Measurements from ENCODE around the gene GASK1B. TPM values are rescaled to one million over a fixed set of nuclear protein-coding genes. Genes with fewer than 3 reads are reported as not detected.

GASK1B gene
- total RNA-seq, 1 experiment from 2014 or later, result 0.42 TPM

DNA sequence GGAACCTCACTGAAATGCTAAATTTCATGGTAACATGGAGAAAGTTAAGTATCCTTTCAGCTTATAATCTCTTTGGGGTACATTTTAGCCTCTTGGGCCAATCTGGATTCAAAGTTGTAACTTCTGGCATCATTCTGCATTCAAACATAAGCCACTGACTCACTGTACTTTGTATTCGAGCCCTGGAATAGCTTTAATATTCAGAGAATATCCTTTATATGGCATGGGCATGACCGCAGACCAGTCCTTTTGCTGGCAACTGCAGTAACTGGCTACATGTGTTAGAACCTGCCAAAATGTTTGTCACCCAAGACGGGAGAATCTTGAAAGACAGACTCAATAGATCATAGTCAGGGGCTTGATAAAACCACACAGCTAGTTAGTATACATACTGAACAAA is 3.3 kb downstream of the GASK1B start:
- H3K36me3 ChIP-seq (replicated peaks; ENCODE audit: control insufficient read depth, insufficient read depth, low read length), result no peaks in the 10 kb centered on the region
- H3K4me3 ChIP-seq (ENCODE audit: insufficient read depth, low read depth, low read length), result no peak overlapping the region
- DNase-seq, result no peak
- H3K27me3 ChIP-seq (ENCODE audit: control insufficient read depth, insufficient read depth, low read length), result no peaks in the 10 kb centered on the region

DNA sequence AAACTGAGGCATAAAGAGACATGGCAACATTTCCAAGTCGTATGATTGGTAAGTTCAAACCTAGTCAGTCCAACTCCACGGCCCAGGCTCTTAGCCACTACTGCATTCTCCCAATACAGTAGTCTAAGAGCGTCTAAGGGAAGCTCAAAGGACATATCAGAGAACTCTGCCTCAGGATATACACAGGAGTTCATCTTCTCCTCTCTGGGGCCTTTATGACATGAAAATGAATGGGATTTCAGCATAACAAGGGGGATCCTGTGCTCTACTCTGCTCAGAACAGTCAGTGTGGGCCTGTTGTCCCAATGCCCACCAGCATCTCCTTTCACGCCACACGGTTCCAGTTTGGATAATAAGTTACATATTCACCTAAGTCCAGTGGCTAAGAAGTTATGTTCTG is 4.2 kb downstream of the GASK1B start:
- Histone ChIP-seq H3K27me3 (ENCODE audit: control insufficient read depth, insufficient read depth, low read length) (no peaks in the 10 kb centered on the region), H3K4me3 (ENCODE audit: insufficient read depth, low read depth, low read length) (no peak overlapping the region), H3K36me3 (replicated peaks; ENCODE audit: control insufficient read depth, insufficient read depth, low read length) (no peaks in the 10 kb centered on the region)
- DNase-seq, result no peak

GRCh38 chr4:158166701-158167100 is 6.1 kb downstream of the GASK1B start:
- Histone ChIP-seq H3K27me3 (ENCODE audit: control insufficient read depth, insufficient read depth, low read length) (no peaks in the 10 kb centered on the region), H3K36me3 (replicated peaks; ENCODE audit: control insufficient read depth, insufficient read depth, low read length) (no peaks in the 10 kb centered on the region), H3K4me3 (ENCODE audit: insufficient read depth, low read depth, low read length) (no peak overlapping the region)
- no peak for DNase-seq

- no peak overlapping the region for H3K4me3 ChIP-seq (ENCODE audit: insufficient read depth, low read depth, low read length)
- no peaks in the 10 kb centered on the region for H3K27me3 ChIP-seq (ENCODE audit: control insufficient read depth, insufficient read depth, low read length)
- no peaks in the 10 kb centered on the region for H3K36me3 ChIP-seq (replicated peaks; ENCODE audit: control insufficient read depth, insufficient read depth, low read length)
- no peak for DNase-seq
These were observed 8.0 kb downstream of the GASK1B start for GRCh38 chr4:158164768-158165213.

GRCh38 chr4:158163941-158164767 is 8.7 kb downstream of the GASK1B start:
- H3K36me3 ChIP-seq (replicated peaks; ENCODE audit: control insufficient read depth, insufficient read depth, low read length), result no peaks in the 10 kb centered on the region
- H3K4me3 ChIP-seq (ENCODE audit: insufficient read depth, low read depth, low read length), result no peak overlapping the region

DNA sequence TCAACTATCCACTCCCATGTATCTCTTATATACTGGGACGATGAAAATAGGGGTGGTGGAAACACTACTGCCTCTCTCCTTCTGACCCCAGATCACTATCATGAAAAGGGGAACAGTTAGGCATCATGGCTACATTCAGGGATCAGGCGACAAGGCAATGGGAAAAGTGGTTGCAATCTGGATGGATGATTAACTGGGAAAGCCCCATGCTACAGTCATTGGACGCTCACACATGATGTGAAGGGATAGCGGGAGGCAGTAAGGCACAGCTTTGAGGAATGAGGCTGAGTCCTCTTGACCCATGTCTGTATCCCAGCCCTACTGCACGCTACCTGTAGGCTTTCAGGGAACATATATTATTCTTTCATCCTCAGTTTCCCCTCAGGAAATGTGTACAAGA is 10.2 kb downstream of the GASK1B start:
- no peak overlapping the region for H3K4me3 ChIP-seq (ENCODE audit: insufficient read depth, low read depth, low read length)
- H3K36me3 ChIP-seq (replicated peaks; ENCODE audit: control insufficient read depth, insufficient read depth, low read length), result no peaks in the 10 kb centered on the region
- H3K27me3 ChIP-seq (ENCODE audit: control insufficient read depth, insufficient read depth, low read length), result no peaks in the 10 kb centered on the region
- DNase-seq, result no peak

More at GRCh38 chr4:158163941-158164767, 8.7 kb downstream of the GASK1B start:
- DNase-seq, result no peak
- no peaks in the 10 kb centered on the region for H3K27me3 ChIP-seq (ENCODE audit: control insufficient read depth, insufficient read depth, low read length)

DNA sequence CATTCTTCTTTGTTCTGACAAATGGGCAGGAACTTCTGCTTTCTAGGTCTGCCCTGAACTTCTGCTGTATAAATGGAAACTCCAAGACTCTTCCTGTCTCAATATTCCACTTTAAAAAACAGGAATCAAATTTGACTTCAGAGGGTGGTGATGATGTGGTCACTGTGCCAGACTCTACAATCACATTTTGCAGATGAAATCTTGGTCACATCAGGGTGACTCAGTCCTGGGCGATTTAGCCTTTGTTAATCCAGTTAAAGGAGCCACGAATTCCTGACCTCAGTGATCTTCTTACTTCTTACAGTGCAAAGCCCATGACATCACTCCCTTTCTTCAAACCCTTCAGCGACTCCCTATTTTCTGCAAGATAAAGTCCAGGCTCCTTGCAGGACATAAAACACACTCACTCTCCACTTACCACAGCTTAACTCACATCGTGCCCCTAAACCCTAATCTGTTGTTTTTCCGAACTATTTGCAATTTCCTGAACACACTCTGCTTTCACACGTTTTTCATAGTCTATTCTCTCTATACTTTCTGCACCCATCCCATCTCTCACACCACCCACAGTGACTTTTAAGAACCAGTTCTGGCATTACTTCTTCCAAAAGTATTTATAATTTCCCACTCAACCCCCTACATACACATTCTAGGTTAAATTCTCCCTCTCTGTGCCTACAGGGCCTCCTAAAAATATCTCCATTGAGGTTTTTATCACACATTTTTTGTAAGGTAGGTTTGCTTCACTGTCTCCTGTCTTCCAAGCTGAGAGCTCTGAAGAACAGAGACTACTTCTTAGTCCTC is 11.1 kb downstream of the GASK1B start:
- Histone ChIP-seq H3K27me3 (ENCODE audit: control insufficient read depth, insufficient read depth, low read length) (no peaks in the 10 kb centered on the region), H3K4me3 (ENCODE audit: insufficient read depth, low read depth, low read length) (no peak overlapping the region), H3K36me3 (replicated peaks; ENCODE audit: control insufficient read depth, insufficient read depth, low read length) (no peaks in the 10 kb centered on the region)
- no peak for DNase-seq

- no peak for DNase-seq
- Histone ChIP-seq H3K27me3 (ENCODE audit: control insufficient read depth, insufficient read depth, low read length) (no peaks in the 10 kb centered on the region), H3K36me3 (replicated peaks; ENCODE audit: control insufficient read depth, insufficient read depth, low read length) (no peaks in the 10 kb centered on the region), H3K4me3 (ENCODE audit: insufficient read depth, low read depth, low read length) (no peak overlapping the region)
These were observed 13.1 kb downstream of the GASK1B start for GRCh38 chr4:158159718-158160094.

- no peak overlapping the region for H3K4me3 ChIP-seq (ENCODE audit: insufficient read depth, low read depth, low read length)
- no peak for DNase-seq
- no peaks in the 10 kb centered on the region for H3K27me3 ChIP-seq (ENCODE audit: control insufficient read depth, insufficient read depth, low read length)
- H3K36me3 ChIP-seq (replicated peaks; ENCODE audit: control insufficient read depth, insufficient read depth, low read length), result no peaks in the 10 kb centered on the region
These were observed 13.6 kb downstream of the GASK1B start for GRCh38 chr4:158159054-158159717.

GRCh38 chr4:158157412-158157811 is 15.4 kb downstream of the GASK1B start:
- H3K4me3 ChIP-seq (ENCODE audit: insufficient read depth, low read depth, low read length), result no peak overlapping the region
- H3K36me3 ChIP-seq (replicated peaks; ENCODE audit: control insufficient read depth, insufficient read depth, low read length), result no peaks in the 10 kb centered on the region
- no peaks in the 10 kb centered on the region for H3K27me3 ChIP-seq (ENCODE audit: control insufficient read depth, insufficient read depth, low read length)
- no peak for DNase-seq

- Histone ChIP-seq H3K36me3 (replicated peaks; ENCODE audit: control insufficient read depth, insufficient read depth, low read length) (no peaks in the 10 kb centered on the region), H3K4me3 (ENCODE audit: insufficient read depth, low read depth, low read length) (no peak overlapping the region), H3K27me3 (ENCODE audit: control insufficient read depth, insufficient read depth, low read length) (no peaks in the 10 kb centered on the region)
- no peak for DNase-seq
These were observed 17.0 kb downstream of the GASK1B start for GRCh38 chr4:158155656-158156356.

- Histone ChIP-seq H3K27me3 (ENCODE audit: control insufficient read depth, insufficient read depth, low read length) (no peaks in the 10 kb centered on the region), H3K4me3 (ENCODE audit: insufficient read depth, low read depth, low read length) (no peak overlapping the region), H3K36me3 (replicated peaks; ENCODE audit: control insufficient read depth, insufficient read depth, low read length) (no peaks in the 10 kb centered on the region)
- DNase-seq, result no peak
These were observed 25.7 kb downstream of the GASK1B start for GRCh38 chr4:158147151-158147550.

GRCh38 chr4:158146736-158147135 is 26.1 kb downstream of the GASK1B start:
- Histone ChIP-seq H3K36me3 (replicated peaks; ENCODE audit: control insufficient read depth, insufficient read depth, low read length) (no peaks in the 10 kb centered on the region), H3K4me3 (ENCODE audit: insufficient read depth, low read depth, low read length) (no peak overlapping the region), H3K27me3 (ENCODE audit: control insufficient read depth, insufficient read depth, low read length) (no peaks in the 10 kb centered on the region)
- DNase-seq, result no peak

DNA sequence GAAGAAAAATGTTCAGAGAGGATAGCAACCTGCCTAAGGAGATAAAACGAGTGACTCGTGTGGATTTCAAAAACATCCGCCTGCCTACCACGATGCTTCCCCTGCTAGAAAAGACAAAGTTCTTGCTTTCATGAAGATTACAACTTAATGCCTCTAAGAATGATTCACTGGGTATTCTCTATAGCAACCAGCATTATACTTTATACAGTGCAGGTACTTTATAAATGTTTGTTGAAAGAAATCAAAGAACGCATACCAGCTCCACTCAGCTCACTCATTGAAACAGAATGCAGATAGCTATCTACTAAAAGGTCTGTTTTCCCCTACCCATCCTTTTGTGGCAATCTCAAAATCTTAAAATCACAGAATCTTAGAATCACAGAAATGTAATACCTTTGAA is 33.7 kb downstream of the GASK1B start:
- no peak overlapping the region for H3K4me3 ChIP-seq (ENCODE audit: insufficient read depth, low read depth, low read length)
- no peaks in the 10 kb centered on the region for H3K27me3 ChIP-seq (ENCODE audit: control insufficient read depth, insufficient read depth, low read length)
- no peaks in the 10 kb centered on the region for H3K36me3 ChIP-seq (replicated peaks; ENCODE audit: control insufficient read depth, insufficient read depth, low read length)
- DNase-seq, result no peak
